Activated B cell treated with CpG ODN at 0.5 μM for 24 hours (primary cell): Measurements from ENCODE around the gene B4GALT4. TPM values are rescaled to one million over a fixed set of nuclear protein-coding genes. Genes with fewer than 3 reads are reported as not detected.
A peak's percentile ranks its signal among the peaks of the same experiment; 100 is the strongest.

ENCODE experiments used
- ATAC-seq: fragments of 200-7000 bp; cut with Tn5 transposase; one replicate; pipeline ENCODE4 v1.10.0; 2021; ENCODE audit warnings: low read depth, mild to moderate bottlenecking, moderate library complexity
- CTCF ChIA-PET: fragments of 350-600 bp; sonication (Branson Sonifier 250); formaldehyde crosslinking; loops from one replicate; lab custom pipeline; 2021; ENCODE audit warnings: antibody characterized with exemption; lab: Charles Lee
- POLR2A ChIA-PET: fragments of 350-600 bp; sonication (Branson Sonifier 250); formaldehyde crosslinking; loops from one replicate; lab custom pipeline; 2021; ENCODE audit warnings: antibody characterized with exemption; lab: Charles Lee
- DNase-seq: peaks from one replicate; pipeline ENCODE4 v3.0.0; 2022
- H3K27ac Mint-ChIP-seq: one replicate; pipeline ENCODE4 v1.8.0; 2020; ENCODE audit warnings: mixed read lengths
- H3K27me3 Mint-ChIP-seq: one replicate; pipeline ENCODE4 v1.8.0; 2021; ENCODE audit warnings: mixed read lengths
- H3K36me3 Mint-ChIP-seq: one replicate; pipeline ENCODE4 v1.8.0; 2021; ENCODE audit warnings: low read depth, mixed read lengths
- H3K4me1 Mint-ChIP-seq: one replicate; pipeline ENCODE4 v1.8.0; 2021; ENCODE audit warnings: mixed read lengths
- H3K4me3 Mint-ChIP-seq: one replicate; pipeline ENCODE4 v1.8.0; 2020; ENCODE audit warnings: mild to moderate bottlenecking, mixed read lengths
- H3K9me3 Mint-ChIP-seq: one replicate; pipeline ENCODE4 v1.8.0; 2020; ENCODE audit warnings: mixed read lengths
- intact Hi-C: fragments of 100-400 bp; cut with micrococcal nuclease; formaldehyde crosslinking; loops from one replicate; pipeline ENCODE4 v1.15.1; 2024
- total RNA-seq: library from RNA; stranded (reverse); gene quantifications from 2 replicates; pipeline ENCODE4 v1.2.3, GENCODE V29; 2022
- TF ChIP-seq, protein P1 (sequence below): fragments of 200-600 bp; IDR thresholded peaks from one replicate; pipeline ENCODE4 v1.8.0; 2022; ENCODE audit warnings: antibody characterized with exemption, mild to moderate bottlenecking

The B4GALT4 gene
- 13.8 and 18.0 TPM in 2 replicates for total RNA-seq

DNA sequence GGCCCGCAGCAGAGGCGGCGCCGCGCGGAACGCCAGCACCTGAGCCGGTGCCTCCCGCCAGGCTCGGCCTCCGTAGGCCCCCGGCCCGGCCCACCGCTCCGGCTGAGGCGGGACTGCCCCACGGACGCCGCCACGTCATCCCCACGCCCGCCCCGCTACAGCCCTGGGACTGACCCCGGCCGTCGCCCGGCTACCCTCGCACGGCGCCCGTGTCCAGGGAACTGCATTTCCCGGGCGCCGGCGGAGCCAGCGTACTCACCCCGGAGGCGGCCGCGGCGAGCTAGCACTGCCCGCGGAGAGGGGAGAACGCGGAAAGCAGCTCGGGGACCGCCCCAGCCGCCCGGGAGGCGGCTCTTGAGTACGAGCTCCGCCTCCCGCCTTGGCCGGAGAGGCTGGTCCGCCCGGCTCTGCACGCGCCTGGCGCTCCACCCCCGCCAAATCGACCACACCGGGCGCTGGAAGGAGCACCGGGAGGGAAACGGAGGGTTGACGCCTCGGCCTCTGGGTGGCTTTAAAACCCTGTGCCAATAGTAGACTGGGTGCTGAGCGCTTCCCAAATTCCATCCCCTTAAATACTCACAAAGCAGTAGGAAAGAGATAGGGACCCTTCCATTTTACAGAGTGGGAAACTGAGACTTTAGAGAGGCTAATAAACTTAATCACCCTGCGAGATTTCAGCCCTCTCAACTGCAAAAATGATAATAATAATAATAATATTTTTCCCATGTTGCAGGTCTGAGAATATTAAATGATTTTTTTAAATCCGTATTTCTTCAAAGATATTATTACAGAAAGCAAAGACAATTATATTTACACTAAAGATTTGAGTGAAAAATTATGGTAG lies at the start of gene B4GALT4:
Gene B4GALT4 (minus strand): TSS at position 288 of the 844 bp plus-strand sequence. CDS start 10,779 bp downstream, outside the sequence.
- peaks cover 36% of the 10 kb centered on the region for H3K4me1 Mint-ChIP-seq
- POLR2A ChIA-PET = interaction anchor here (0.5 to 3.0 kb wide), 17 partner anchors 17 to 1501 kb away, joined by 3 to 23 read pairs (median 6); partner anchors contain the start of genes ARHGAP31, GTF2E1, LRRC58 and RABL3
- H3K4me3 Mint-ChIP-seq = peak within 1 kb of the TSS; percentile 87

GRCh38 chr3:119289404-119289770 lies 48.7 kb upstream of the B4GALT4 start:
- DNase-seq (no peak), ATAC-seq (no peak)
- Mint-ChIP-seq H3K4me1 (peaks cover 24% of the 10 kb centered on the region), H3K9me3 (peaks cover 19% of the 10 kb centered on the region), H3K27me3 (no peaks in the 10 kb centered on the region), H3K27ac (no peak overlapping the region), H3K4me3 (no peak overlapping the region), H3K36me3 (peaks cover 4% of the 10 kb centered on the region)
- ChIA-PET CTCF (no interaction called here), POLR2A (no interaction called here)
- intact Hi-C loops = no loop called here
- TF ChIP-seq, protein P1, sequence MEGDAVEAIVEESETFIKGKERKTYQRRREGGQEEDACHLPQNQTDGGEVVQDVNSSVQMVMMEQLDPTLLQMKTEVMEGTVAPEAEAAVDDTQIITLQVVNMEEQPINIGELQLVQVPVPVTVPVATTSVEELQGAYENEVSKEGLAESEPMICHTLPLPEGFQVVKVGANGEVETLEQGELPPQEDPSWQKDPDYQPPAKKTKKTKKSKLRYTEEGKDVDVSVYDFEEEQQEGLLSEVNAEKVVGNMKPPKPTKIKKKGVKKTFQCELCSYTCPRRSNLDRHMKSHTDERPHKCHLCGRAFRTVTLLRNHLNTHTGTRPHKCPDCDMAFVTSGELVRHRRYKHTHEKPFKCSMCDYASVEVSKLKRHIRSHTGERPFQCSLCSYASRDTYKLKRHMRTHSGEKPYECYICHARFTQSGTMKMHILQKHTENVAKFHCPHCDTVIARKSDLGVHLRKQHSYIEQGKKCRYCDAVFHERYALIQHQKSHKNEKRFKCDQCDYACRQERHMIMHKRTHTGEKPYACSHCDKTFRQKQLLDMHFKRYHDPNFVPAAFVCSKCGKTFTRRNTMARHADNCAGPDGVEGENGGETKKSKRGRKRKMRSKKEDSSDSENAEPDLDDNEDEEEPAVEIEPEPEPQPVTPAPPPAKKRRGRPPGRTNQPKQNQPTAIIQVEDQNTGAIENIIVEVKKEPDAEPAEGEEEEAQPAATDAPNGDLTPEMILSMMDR = no peak

More for the DNA sequence above, at the start of gene B4GALT4:
- peaks cover 12% of the 10 kb centered on the region for H3K36me3 Mint-ChIP-seq
- no peaks in the 10 kb centered on the region for H3K9me3 Mint-ChIP-seq
- peak; percentile 78 for DNase-seq
- peak within 1 kb of the TSS; percentile 82 for H3K27ac Mint-ChIP-seq
- no peaks in the 10 kb centered on the region for H3K27me3 Mint-ChIP-seq
- intact Hi-C loops = loop anchor here (1.0 to 5.0 kb wide), 11 partner anchors 53 to 1356 kb away; partner anchors contain the start of genes ARHGAP31, GSK3B, IGSF11 and LRRC58
- peak; percentile 86 for ATAC-seq
- CTCF ChIA-PET = interaction anchor here (0.6 to 2.1 kb wide), 19 partner anchors 14 to 1318 kb away, joined by 3 to 49 read pairs (median 4); partner anchors contain the start of genes ARHGAP31, IGSF11, TEX55 and TMEM39A
- TF ChIP-seq, protein P1 = no peak

GRCh38 chr3:119288669-119289403 lies 48.2 kb upstream of the B4GALT4 start:
- H3K36me3 Mint-ChIP-seq = peaks cover 4% of the 10 kb centered on the region
- POLR2A ChIA-PET = no interaction called here
- H3K27ac Mint-ChIP-seq = no peak overlapping the region
- ATAC-seq (no peak), DNase-seq (no peak)
- TF ChIP-seq, protein P1 = no peak
- no peak overlapping the region for H3K4me3 Mint-ChIP-seq
- no peaks in the 10 kb centered on the region for H3K27me3 Mint-ChIP-seq
- peaks cover 19% of the 10 kb centered on the region for H3K9me3 Mint-ChIP-seq
- H3K4me1 Mint-ChIP-seq = peaks cover 23% of the 10 kb centered on the region
- intact Hi-C loops = no loop called here
- CTCF ChIA-PET = no interaction called here

DNA sequence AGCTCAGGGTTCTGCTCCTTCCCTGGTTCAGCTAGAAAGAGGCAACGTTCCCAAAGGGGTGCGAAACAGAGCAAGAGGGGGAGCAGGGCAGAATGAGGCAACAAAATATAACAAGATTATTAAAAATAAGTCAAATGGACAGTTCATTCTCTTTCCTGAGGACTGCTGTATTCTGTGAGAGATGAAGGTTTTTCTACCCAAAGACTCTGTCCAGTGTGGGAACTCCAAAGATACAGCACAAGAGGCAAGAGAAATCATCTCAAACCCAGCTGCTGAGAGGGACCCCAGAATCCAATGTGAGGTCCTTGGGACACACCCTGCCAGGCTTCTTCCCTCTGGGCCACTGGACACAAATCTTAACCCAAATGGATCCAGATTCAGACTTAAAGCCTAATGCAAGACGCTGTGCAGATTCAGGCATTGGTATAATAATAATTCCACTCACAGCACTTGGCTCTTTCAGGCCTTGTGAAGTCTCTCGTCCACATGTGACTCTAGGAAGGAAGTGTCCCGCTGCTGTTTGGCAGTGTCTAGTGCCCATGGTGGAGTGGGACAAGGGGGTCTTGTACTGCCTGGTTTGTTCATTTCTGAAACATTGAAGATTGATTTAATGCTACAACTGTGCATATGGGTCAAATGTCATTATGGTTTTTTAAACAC lies 39.0 kb upstream of the B4GALT4 start:
- CTCF ChIA-PET = no interaction called here
- Mint-ChIP-seq H3K27me3 (no peaks in the 10 kb centered on the region), H3K4me1 (peaks cover 1% of the 10 kb centered on the region), H3K27ac (no peak overlapping the region), H3K36me3 (peaks cover 6% of the 10 kb centered on the region), H3K9me3 (peaks cover 16% of the 10 kb centered on the region), H3K4me3 (no peak overlapping the region)
- ATAC-seq = no peak
- POLR2A ChIA-PET = no interaction called here
- no peak for DNase-seq
- intact Hi-C loops = loop anchor here (5.0 kb wide), 1 partner anchor 43 kb away; no protein-coding TSS in a partner anchor
- TF ChIP-seq, protein P1 = no peak
